GM19324 (cell line): ENCODE measurements around the gene GNPTG.
A peak's percentile ranks its signal among the peaks of the same experiment; 100 is the strongest.

Experiments used
- ATAC-seq: cut with Tn5 transposase; IDR thresholded peaks from one replicate; pipeline ENCODE4 v1.9.1; 2021; ENCODE audit warnings: mild to moderate bottlenecking, moderate library complexity; ENCODE audit not compliant: unreplicated experiment, low FRiP score

The GNPTG gene

GRCh38 chr16:1332618-1333148 is 19.0 kb upstream of the GNPTG start:
- no peak for ATAC-seq

DNA sequence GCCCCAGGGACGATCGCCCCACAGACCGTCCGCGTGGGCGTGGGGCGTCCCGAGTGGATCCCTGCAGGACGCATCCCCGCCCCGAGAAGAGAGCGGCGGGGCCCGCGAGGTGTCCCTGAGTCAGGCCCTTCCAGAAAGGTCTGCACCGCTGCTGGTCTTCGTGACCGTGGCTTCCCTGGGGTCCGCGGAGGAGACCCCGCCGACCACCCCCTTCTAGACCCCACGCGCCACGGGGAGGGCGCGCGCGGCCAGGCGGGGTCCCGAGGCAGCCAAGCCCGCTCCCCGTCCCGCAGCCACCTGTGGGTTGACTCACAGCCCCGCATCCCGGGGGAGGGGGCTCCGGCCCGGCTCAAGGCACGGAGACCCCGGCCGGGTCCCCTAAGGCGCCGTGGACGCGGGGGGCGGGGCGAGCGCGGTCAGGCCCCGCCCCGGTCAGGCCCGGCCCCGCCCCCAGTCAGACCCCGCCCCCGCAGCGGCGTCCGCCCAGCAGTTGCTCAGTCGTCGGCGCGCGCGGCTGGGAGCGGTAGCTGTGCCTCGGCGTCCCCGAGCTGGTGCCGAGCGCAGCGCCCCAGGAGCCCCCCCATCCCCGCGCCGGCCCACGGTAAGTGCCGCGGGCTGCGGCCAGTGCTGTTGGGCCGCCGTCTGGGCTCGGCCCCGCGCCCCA is 18.4 kb upstream of the GNPTG start, which contains the start of gene BAIAP3:
TSS of gene BAIAP3 (plus strand) at position 497 of the 664 bp plus-strand sequence. CDS start 4,905 bp downstream, outside the sequence.
- ATAC-seq, result no peak

- ATAC-seq, result no peak
Measured at GRCh38 chr16:1333854-1334700, 17.7 kb upstream of the GNPTG start.

DNA sequence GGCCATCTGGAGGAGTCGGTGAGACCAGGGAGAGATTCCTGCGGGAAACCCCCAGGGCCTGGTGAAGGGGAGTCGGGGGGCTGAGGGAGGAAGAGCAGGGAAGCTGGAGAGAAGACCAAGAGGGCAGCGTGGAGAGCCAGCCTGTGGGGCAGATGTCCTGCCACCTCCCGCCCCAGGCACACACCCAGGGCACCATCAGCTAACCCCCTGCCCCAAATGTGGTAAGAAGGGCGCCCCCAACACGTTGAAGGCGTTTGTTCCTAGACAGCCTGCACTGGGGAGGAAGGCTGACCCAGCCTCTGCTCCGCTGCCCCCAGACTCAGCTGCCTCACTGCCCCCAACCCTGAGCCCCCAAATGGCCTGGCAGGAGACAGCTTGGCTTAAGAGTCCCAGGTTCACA is 17.0 kb upstream of the GNPTG start:
- ATAC-seq, result no peak

DNA sequence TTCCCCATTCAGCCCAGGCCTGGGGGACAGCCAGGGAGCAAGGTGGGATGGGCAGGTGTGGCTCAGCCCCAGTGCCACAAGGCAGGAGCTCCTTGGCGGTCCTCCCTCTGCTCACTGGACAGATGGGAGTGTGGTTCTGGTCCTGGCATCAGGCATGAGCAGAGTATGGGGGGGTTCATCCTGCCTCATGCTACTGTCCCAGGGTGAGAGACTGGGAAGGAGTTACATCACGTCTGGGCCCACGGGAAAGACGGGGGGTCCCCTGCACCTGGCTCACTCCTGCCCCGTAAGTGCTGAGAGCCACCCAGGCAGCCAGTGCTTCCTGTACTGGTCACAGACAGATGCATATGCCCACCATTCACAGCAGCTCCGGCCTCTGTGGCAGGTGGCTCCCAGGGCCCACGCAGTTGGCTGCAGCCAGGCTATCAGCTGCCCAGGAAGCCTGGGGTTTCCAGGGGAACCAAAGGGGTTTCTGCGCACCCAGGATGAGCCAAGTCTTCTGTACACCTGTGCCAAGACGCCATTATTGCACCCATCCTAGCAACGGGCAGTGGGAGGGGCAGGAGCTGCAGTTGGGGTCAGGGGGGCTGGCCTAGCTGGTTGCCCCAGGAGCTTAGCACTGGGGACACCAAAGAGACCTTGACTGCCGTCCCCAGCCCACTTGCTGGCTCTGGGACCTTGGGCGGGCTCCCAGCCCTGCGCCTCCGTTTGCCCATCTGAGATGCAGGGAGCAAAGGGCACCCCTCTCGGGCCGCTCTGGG is 16.3 kb upstream of the GNPTG start:
- no peak for ATAC-seq

GRCh38 chr16:1335996-1336395 is 15.7 kb upstream of the GNPTG start:
- no peak for ATAC-seq

DNA sequence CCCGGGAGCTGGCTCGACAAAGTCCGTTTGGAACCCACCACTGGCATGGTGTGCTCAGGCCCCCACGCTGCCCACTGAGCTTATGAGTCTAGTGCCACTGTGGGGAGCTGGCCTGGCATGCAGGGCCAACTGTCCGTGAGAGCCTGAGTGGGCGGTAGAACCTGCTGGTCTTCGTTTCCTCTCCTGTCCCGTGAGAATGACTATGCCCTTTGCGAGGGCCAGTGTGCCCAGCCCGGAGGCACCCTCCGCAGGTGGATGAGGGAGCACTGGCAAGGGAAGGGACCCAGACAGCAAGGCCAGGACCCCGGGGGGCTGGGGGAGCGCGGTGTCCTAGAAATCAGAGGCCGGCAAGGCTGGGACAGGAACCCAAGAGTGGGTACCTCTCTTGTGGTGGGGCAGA is 15.1 kb upstream of the GNPTG start:
- no peak for ATAC-seq

DNA sequence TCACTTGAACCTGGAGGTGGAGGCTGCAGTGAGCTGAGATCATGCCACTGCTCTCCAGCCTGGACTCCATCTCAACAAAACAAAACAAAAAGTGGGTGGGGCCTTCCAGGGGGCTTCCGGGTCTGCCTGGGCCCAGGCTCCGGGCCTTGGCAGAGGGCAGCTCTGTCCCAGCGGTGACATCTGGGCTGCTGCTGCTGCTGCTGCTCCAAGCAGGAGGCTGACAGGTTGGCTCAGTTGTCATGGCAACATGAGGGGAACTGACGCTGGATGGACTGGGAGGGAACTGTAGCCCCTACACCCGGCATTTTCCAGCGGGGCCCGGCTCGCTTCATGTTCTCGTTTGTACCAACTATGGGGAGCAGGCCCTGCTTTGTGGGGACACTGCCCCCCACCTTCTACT is 14.2 kb upstream of the GNPTG start:
- ATAC-seq, result no peak

- no peak for ATAC-seq
Measured at GRCh38 chr16:1338119-1338730, 13.5 kb upstream of the GNPTG start.

DNA sequence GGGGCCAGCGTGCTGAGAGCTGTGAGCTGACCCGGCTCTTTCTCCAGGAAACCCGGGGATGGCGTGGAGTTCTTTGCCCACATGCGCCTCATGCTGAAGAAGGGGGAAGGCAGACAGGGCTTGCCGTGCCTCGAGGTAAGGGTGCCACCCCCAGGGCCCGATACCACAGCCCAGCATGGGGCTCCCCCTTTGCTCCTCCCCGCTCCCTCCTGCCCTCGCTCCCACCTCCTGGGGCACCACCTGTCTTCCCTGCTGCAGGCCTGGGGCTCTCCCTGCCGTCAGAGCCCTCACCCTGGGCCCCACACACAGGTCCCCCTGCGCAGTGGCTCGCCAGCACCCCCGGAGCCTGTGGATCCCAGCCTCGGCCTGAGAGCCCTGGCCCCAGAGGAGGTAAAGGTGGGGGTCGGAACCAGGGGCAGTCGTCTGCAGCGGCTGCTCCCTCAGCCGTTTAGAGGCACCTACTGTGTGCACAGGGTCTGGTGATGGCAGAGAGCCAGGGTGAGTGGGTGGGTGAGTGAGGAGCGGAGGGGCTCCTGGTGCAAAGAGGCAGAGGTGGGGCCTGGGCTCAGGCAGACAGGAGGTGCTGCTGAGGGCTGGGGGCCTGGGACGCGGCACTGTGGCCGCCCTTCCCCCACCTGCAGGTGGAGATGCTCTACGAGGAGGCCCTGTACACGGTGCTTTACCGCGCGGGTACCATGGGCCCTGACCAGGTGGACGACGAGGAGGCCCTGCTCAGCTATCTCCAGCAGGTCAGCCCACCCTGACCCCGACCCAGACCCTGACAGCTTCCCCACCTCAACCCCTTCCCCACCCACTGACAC is 12.7 kb upstream of the GNPTG start:
- ATAC-seq, result no peak

DNA sequence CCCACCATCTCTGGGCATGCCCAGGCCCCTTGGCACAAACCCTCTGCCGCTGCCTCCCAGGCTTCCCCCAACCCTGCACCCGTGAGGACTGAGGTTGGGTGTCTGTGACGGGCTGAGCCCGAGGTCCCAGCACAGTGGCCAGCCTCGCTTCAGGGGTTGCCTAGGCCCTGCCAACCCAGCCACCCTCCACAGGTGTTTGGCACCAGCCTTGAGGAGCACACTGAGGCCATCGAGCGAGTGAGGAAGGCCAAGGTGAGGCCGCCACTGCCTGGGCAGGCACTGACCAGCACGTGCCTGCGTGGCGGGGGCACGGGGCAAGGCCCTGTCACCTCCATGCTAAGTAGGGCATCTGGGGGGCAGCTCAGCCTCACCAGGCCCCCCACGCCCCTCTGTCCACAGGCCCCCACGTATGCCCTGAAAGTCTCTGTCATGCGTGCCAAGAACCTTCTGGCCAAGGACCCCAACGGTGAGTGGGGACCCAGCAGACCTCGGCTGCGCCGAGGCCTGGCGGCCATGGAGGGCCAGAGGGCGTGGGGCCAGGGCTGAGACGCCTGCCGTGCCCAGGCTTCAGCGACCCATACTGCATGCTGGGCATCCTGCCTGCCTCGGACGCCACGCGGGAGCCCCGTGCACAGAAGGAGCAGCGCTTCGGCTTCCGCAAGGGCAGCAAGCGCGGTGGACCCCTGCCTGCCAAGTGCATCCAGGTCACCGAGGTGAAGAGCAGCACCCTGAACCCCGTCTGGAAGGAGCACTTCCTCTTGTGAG is 10.8 kb upstream of the GNPTG start:
- no peak for ATAC-seq

- no peak for ATAC-seq
Measured at GRCh38 chr16:1341495-1342420, 10.0 kb upstream of the GNPTG start.

DNA sequence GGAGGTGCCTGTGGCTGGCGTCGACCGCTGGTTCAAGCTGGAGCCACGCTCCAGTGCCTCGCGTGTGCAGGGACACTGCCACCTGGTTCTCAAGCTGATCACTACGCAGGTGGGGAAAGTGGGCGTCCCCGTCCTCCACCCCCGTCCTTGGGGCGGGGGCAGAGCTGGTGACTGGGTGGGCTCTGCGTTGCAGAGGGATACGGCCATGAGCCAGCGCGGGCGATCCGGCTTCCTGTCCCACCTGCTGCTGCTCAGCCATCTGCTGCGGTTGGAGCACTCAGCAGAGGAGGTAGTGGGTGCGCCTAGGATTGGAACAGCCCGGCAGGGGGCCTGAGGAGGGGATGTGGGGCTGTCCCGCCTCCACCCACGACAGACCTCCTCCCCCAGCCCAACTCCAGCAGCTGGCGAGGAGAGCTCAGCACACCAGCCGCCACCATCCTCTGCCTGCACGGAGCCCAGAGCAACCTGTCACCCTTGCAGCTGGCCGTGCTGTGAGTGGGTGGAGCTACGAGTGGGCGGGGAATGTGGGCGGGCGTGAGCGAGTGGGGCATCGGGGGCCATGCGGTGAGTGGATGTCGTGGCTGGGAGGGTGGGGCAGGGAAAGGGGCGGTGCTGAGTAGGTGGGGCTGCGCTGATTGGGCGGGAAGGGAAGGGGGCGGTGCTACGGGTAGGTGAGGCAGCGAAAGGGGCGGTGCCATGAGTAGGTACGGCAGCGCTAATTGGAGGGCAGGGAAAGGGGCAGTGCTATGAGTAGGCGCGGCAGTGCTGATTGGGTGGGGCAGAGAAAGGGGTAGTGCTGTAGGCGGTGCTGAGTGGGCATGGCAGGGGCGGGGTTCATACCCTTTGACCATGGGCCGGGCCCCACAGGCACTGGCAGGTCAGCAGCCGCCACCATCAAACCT is 9.0 kb upstream of the GNPTG start:
- ATAC-seq, result peak; percentile 83

DNA sequence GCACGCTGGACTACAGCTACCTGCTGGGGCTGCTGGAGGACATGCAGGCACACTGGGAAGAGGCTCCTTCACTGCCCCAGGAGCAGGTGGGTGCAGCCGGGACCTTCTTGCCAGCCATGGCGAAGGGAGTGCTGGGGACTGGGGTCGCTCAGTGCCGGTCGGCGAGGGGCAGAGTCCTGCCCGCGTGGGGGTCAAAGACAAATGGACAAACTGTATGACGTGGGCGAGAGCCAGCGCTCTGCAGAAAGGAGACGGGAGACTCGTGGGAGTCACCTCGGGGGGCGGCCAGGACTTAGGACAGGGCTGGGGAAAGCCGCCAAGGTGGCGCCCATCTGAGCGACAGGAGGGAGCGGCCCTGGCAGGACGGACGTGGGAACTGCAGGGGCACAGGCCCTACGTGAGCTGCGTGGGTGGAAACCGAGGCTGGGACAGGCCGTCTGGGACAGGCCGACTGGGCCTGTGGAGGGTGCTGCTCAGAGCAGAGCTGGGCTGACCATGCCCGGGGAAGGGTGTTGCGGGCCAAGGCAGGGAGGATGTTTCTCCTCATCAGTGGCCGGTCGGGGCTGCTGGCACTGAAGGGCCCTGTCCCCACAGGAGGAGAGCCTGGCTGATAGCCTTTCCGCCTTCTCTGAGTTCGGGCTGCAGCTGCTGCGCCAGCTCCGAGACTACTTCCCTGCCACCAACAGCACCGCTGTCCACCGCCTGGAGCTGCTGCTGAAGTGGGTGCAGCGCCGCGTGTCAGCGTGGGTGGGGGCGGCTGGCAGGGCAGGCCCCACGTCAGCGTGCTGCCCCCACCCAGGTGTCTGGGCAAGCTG is 8.1 kb upstream of the GNPTG start:
- no peak for ATAC-seq

- ATAC-seq, result no peak
Measured at GRCh38 chr16:1344499-1344898, 7.2 kb upstream of the GNPTG start.

- ATAC-seq, result no peak
Measured at GRCh38 chr16:1345087-1345486, 6.6 kb upstream of the GNPTG start.
